Liver (tissue), 9 donors: ENCODE results near the gene TNS1. TPM values are rescaled to one million over a fixed set of nuclear protein-coding genes. Genes with fewer than 3 reads are reported as not detected.

Experiments
- DNase-seq: peaks from one replicate; pipeline ENCODE4 v3.0.0-alpha.2; 2017; ENCODE audit warnings: low spot score
- H3K27ac ChIP-seq, 2 donors: one replicate each; pipeline ENCODE4 v1.7.0; 2013; ENCODE audit warnings: inconsistent platforms in 2 of 2, low read length in 2 of 2, control low read depth in 1 of 2, low read depth in 1 of 2, mild to moderate bottlenecking in 1 of 2
- H3K27me3 ChIP-seq, 4 donors: one replicate each; pipeline versions ENCODE4 v1.6.1 to v1.7.0; 2013; ENCODE audit warnings: low read length in 3 of 4, inconsistent platforms in 1 of 4, mild to moderate bottlenecking in 1 of 4, moderate library complexity in 1 of 4; ENCODE audit not compliant: control insufficient read depth in 4 of 4, insufficient read depth in 4 of 4
- H3K36me3 ChIP-seq, 4 donors: one replicate each; pipeline versions ENCODE4 v1.6.1 to v1.7.0; 2013; ENCODE audit warnings: low read length in 3 of 4, mild to moderate bottlenecking in 3 of 4, low read depth in 1 of 4, moderate library complexity in 1 of 4; ENCODE audit not compliant: control insufficient read depth in 4 of 4, insufficient read depth in 3 of 4
- H3K4me1 ChIP-seq, 4 donors: one replicate each; pipeline versions ENCODE4 v1.6.1 to v1.7.0; 2013; ENCODE audit warnings: low read length in 3 of 4, mild to moderate bottlenecking in 3 of 4, moderate library complexity in 1 of 4; ENCODE audit not compliant: control insufficient read depth in 4 of 4, insufficient read depth in 4 of 4
- H3K4me3 ChIP-seq, 3 donors: one replicate each; pipeline versions ENCODE4 v1.6.1 to v1.7.0; 2013; ENCODE audit warnings: low read length in 3 of 3, control low read depth in 1 of 3, low read depth in 1 of 3, mild to moderate bottlenecking in 1 of 3
- H3K9ac ChIP-seq, 2 donors: one replicate each; pipeline ENCODE4 v1.7.0; 2013; ENCODE audit warnings: low read length in 2 of 2, mild to moderate bottlenecking in 2 of 2, moderate library complexity in 2 of 2, control low read depth in 1 of 2, low read depth in 1 of 2
- H3K9me3 ChIP-seq, 4 donors: one replicate each; pipeline versions ENCODE4 v1.6.1 to v1.7.0; 2013; ENCODE audit warnings: low read length in 3 of 4; ENCODE audit not compliant: control insufficient read depth in 4 of 4
- EGR1 ChIP-seq, 2 donors: IDR thresholded peaks; 2 replicates each; pipeline ENCODE4 v1.6.1; 2016 to 2018; ENCODE audit warnings: antibody characterized with exemption in 2 of 2, low read depth in 2 of 2
- FOXA1 ChIP-seq: IDR thresholded peaks from 2 replicates; pipeline ENCODE4 v1.6.1; 2016; ENCODE audit warnings: antibody characterized with exemption
- HNF4A ChIP-seq, 2 donors: conservative IDR thresholded peaks; 2 replicates each; pipeline ENCODE4 v1.6.1; 2016; ENCODE audit warnings: antibody characterized with exemption in 2 of 2, mild to moderate bottlenecking in 2 of 2
- HNF4G ChIP-seq: IDR thresholded peaks from 2 replicates; pipeline ENCODE4 v1.6.1; 2016; ENCODE audit warnings: antibody characterized with exemption
- JUND ChIP-seq, 2 donors: IDR thresholded peaks; 2 replicates each; pipeline ENCODE4 v1.6.1; 2016; ENCODE audit warnings: antibody characterized with exemption in 2 of 2
- NR2F2 ChIP-seq: IDR thresholded peaks from 2 replicates; pipeline ENCODE4 v1.6.1; 2016; ENCODE audit warnings: antibody characterized with exemption
- RAD21 ChIP-seq, 2 donors: IDR thresholded peaks; 2 replicates each; pipeline ENCODE4 v1.6.1; 2016; ENCODE audit warnings: antibody characterized with exemption in 2 of 2, mild to moderate bottlenecking in 2 of 2
- RXRA ChIP-seq, 2 donors: IDR thresholded peaks; 2 replicates each; pipeline ENCODE4 v1.6.1; 2017 to 2018; ENCODE audit warnings: antibody characterized with exemption in 2 of 2, mild to moderate bottlenecking in 1 of 2
- TAF1 ChIP-seq: conservative IDR thresholded peaks from 2 replicates; pipeline ENCODE4 v1.6.1; 2016; ENCODE audit warnings: antibody characterized with exemption, mild to moderate bottlenecking
- YY1 ChIP-seq: IDR thresholded peaks from 2 replicates; pipeline ENCODE4 v1.6.1; 2016; ENCODE audit warnings: antibody characterized with exemption, mild to moderate bottlenecking
- WGBS: extraction: QIAGEN DNeasy Blood & Tissue Kit; methylation state at CpG from one replicate; pipeline ENCODE4 v1.1.7; 2013; 5-methylcytosine and 5-hydroxymethylcytosine counted together
- polyA plus RNA-seq, 2 donors: library from polyadenylated mRNA; stranded (reverse) in 1 of 2; unstranded in 1 of 2; fragments of 200-250 nt in 1 of 2; fragments of >200 nt in 1 of 2; fragmentation: Nextera tagmentation in 1 of 2; extraction: Ambion mirVana in 1 of 2; gene quantifications; one replicate each; pipeline versions ENCODE4 v1.2.1 to v1.2.3, GENCODE V29; 2013 to 2015
- total RNA-seq, 2 donors: library from RNA; depleted of rRNA; stranded (reverse); fragments of >200 nt; gene quantifications; one replicate each; pipeline ENCODE4 v1.2.3, GENCODE V29; 2014
- TF ChIP-seq, protein P1 (sequence below): IDR thresholded peaks from 2 replicates; pipeline ENCODE4 v1.6.1; 2016; ENCODE audit warnings: antibody characterized with exemption
- TF ChIP-seq, protein P2 (sequence below): IDR thresholded peaks from 2 replicates; pipeline ENCODE4 v1.6.1; 2016; ENCODE audit warnings: antibody characterized with exemption
- TF ChIP-seq, protein P3 (sequence below): IDR thresholded peaks from 2 replicates; pipeline ENCODE4 v1.6.1; 2016; ENCODE audit warnings: antibody characterized with exemption
- TF ChIP-seq, protein P4 (sequence below): fragments of 150-350 bp; IDR thresholded peaks from 2 replicates; pipeline ENCODE4 v1.5.1; 2017; ENCODE audit warnings: improper control_type of control experiment, low read depth, low read length; ENCODE audit not compliant: missing input control
- TF ChIP-seq, protein P5 (sequence below): IDR thresholded peaks from 2 replicates; pipeline ENCODE4 v1.6.1; 2016; ENCODE audit warnings: antibody characterized with exemption, mild to moderate bottlenecking
- donor health status: healthy.
- donor health status: healthy.
- donor health status: healthy.
- donor health status: healthy.
- donor health status: healthy.

The TNS1 gene
- total and polyA plus RNA-seq, 4 donors: 16.3 to 128 (median 57.3) TPM

DNA sequence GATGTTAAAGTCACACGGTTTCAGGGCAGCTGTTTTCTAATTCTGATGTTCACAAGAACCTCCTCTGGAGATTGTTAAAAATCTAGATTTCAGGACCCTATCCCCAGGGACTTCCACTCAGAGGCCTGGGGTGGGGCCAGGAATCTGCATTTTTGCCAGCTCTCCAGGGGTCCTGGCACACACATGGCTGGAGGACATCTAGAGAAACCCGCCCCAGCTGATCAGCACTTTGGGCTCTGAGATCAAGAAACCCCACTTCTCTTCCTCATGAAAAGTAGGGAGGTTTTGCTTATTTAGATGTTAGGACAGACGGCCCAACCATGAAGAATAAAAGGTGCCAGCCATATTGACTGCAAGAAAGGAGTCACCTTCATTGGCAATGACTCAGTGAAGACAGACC is 148.8 kb downstream of the TNS1 start:
- Histone ChIP-seq H3K27me3 (no peaks in the 10 kb centered on the region), H3K27ac (no peak overlapping the region), H3K9me3 (no peaks in the 10 kb centered on the region), H3K36me3 (peaks cover 7 to 51% (median 25%) of the 10 kb centered on the region in 4 donors), H3K9ac (no peak overlapping the region), H3K4me3 (no peak overlapping the region), H3K4me1 (peaks cover 0 to 3% (median 0%) of the 10 kb centered on the region in 4 donors)
- no peak for DNase-seq
- TF ChIP-seq EGR1 (IDR thresholded peaks at IDR 0.05; ENCODE audit: low read depth in 2 of 2) (no peak), FOXA1 (no peak), NR2F2 (no peak), RXRA (IDR thresholded peaks at IDR 0.05) (no peak), YY1 (no peak), JUND (IDR thresholded peaks at IDR 0.05) (no peak), TAF1 (no peak), RAD21 (IDR thresholded peaks at IDR 0.05) (no peak), HNF4A (conservative IDR thresholded peaks at IDR 0.05) (no peak), HNF4G (no peak)
- TF ChIP-seq, protein P1, sequence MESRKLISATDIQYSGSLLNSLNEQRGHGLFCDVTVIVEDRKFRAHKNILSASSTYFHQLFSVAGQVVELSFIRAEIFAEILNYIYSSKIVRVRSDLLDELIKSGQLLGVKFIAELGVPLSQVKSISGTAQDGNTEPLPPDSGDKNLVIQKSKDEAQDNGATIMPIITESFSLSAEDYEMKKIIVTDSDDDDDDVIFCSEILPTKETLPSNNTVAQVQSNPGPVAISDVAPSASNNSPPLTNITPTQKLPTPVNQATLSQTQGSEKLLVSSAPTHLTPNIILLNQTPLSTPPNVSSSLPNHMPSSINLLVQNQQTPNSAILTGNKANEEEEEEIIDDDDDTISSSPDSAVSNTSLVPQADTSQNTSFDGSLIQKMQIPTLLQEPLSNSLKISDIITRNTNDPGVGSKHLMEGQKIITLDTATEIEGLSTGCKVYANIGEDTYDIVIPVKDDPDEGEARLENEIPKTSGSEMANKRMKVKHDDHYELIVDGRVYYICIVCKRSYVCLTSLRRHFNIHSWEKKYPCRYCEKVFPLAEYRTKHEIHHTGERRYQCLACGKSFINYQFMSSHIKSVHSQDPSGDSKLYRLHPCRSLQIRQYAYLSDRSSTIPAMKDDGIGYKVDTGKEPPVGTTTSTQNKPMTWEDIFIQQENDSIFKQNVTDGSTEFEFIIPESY: no peak
- TF ChIP-seq, protein P2, sequence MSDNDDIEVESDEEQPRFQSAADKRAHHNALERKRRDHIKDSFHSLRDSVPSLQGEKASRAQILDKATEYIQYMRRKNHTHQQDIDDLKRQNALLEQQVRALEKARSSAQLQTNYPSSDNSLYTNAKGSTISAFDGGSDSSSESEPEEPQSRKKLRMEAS: no peak
- TF ChIP-seq, protein P3, sequence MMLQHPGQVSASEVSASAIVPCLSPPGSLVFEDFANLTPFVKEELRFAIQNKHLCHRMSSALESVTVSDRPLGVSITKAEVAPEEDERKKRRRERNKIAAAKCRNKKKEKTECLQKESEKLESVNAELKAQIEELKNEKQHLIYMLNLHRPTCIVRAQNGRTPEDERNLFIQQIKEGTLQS: no peak
- TF ChIP-seq, protein P4, sequence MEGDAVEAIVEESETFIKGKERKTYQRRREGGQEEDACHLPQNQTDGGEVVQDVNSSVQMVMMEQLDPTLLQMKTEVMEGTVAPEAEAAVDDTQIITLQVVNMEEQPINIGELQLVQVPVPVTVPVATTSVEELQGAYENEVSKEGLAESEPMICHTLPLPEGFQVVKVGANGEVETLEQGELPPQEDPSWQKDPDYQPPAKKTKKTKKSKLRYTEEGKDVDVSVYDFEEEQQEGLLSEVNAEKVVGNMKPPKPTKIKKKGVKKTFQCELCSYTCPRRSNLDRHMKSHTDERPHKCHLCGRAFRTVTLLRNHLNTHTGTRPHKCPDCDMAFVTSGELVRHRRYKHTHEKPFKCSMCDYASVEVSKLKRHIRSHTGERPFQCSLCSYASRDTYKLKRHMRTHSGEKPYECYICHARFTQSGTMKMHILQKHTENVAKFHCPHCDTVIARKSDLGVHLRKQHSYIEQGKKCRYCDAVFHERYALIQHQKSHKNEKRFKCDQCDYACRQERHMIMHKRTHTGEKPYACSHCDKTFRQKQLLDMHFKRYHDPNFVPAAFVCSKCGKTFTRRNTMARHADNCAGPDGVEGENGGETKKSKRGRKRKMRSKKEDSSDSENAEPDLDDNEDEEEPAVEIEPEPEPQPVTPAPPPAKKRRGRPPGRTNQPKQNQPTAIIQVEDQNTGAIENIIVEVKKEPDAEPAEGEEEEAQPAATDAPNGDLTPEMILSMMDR: no peak
- TF ChIP-seq, protein P5, sequence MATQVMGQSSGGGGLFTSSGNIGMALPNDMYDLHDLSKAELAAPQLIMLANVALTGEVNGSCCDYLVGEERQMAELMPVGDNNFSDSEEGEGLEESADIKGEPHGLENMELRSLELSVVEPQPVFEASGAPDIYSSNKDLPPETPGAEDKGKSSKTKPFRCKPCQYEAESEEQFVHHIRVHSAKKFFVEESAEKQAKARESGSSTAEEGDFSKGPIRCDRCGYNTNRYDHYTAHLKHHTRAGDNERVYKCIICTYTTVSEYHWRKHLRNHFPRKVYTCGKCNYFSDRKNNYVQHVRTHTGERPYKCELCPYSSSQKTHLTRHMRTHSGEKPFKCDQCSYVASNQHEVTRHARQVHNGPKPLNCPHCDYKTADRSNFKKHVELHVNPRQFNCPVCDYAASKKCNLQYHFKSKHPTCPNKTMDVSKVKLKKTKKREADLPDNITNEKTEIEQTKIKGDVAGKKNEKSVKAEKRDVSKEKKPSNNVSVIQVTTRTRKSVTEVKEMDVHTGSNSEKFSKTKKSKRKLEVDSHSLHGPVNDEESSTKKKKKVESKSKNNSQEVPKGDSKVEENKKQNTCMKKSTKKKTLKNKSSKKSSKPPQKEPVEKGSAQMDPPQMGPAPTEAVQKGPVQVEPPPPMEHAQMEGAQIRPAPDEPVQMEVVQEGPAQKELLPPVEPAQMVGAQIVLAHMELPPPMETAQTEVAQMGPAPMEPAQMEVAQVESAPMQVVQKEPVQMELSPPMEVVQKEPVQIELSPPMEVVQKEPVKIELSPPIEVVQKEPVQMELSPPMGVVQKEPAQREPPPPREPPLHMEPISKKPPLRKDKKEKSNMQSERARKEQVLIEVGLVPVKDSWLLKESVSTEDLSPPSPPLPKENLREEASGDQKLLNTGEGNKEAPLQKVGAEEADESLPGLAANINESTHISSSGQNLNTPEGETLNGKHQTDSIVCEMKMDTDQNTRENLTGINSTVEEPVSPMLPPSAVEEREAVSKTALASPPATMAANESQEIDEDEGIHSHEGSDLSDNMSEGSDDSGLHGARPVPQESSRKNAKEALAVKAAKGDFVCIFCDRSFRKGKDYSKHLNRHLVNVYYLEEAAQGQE: no peak
- 86% methylated on average over 3 of the region's 3 CpGs for WGBS

DNA sequence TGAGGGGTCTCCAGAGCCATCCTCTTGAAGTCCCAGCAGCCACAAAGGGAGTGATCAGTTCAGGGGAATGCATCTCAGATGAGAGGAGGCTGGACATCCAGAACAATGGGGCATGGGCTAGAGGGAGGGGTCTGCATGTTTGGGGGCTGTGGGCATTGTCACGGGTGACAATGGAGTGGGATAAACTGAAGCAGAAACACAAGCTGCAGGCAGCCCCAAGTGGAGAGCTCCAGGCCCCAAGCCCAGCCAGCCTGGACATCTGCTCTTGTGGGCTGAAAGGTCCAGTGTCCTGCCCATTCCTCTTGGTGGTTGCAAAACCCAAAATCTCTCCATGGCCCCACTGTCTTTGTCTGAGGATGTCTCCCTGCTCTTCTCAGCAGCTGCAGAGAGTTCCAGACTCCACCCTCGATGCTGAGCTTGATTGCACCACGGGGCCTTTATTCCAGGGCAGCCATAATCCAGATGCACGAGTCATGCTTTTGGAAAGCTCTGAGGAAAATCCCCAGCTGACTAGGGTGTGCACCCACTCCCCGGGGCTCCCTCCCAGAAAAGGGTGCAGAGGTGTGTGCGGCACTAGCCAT is 149.4 kb downstream of the TNS1 start:
- no peak overlapping the region for H3K4me3 ChIP-seq
- DNase-seq: no peak
- TF ChIP-seq HNF4A (conservative IDR thresholded peaks at IDR 0.05): no peak
- TF ChIP-seq FOXA1: no peak
- no peak for TF ChIP-seq NR2F2
- TF ChIP-seq, protein P1: no peak
- TF ChIP-seq EGR1 (IDR thresholded peaks at IDR 0.05; ENCODE audit: low read depth in 2 of 2): no peak
- TF ChIP-seq JUND (IDR thresholded peaks at IDR 0.05): no peak
- TF ChIP-seq, protein P2: no peak
- no peaks in the 10 kb centered on the region for H3K9me3 ChIP-seq
- H3K36me3 ChIP-seq: peaks cover 8 to 56% (median 29%) of the 10 kb centered on the region in 4 donors
- peaks cover 0 to 3% (median 0%) of the 10 kb centered on the region in 4 donors for H3K4me1 ChIP-seq
- WGBS: 79% methylated on average over 6 of the region's 6 CpGs
- no peak overlapping the region for H3K9ac ChIP-seq
- no peaks in the 10 kb centered on the region for H3K27me3 ChIP-seq
- H3K27ac ChIP-seq: no peak overlapping the region
